ENCODE data around the gene FSIP1. TPM values are rescaled to one million over a fixed set of nuclear protein-coding genes. Genes with fewer than 3 reads are reported as not detected.

Gene FSIP1
- total and polyA plus RNA-seq, 9 of the 15 experiments (the other 6 are each of a cell fraction or from before 2014, with no cell fraction given), result 0.07 to 0.51 (median 0.29) TPM

GRCh38 chr15:39631357-39631756 is 151.3 kb downstream of the FSIP1 start:
- CTCF ChIA-PET (ENCODE audit: low intra/inter-chr PET ratio), result no interaction called here

GRCh38 chr15:39629906-39630305 is 152.7 kb downstream of the FSIP1 start:
- no peaks in the 10 kb centered on the region for H3K79me2 ChIP-seq (ENCODE audit: control insufficient read depth, insufficient read depth, low read length)
- intact Hi-C loops (cut with micrococcal nuclease) (no loop called here), in situ Hi-C loops (cut with MboI) (no loop called here)
- no peak for DNase-seq (ENCODE audit: extremely low read depth in 1 of 4, low spot score in 3 of 4)
- no peaks in the 10 kb centered on the region for H3K36me3 ChIP-seq (ENCODE audit: control insufficient read depth, insufficient read depth, low read length)
- H2AFZ ChIP-seq (ENCODE audit: low read depth, low read length), result no peak overlapping the region
- H3K9ac ChIP-seq (ENCODE audit: insufficient read depth in 1 of 2, low read depth in 2 of 2, low read length in 2 of 2), result no peak overlapping the region
- FAIRE-seq, result no peak
- H3K4me3 ChIP-seq, result no peak overlapping the region
- no peaks in the 10 kb centered on the region for H4K20me1 ChIP-seq (replicated peaks; ENCODE audit: control insufficient read depth, insufficient read depth, low read length)
- H3K27ac ChIP-seq (ENCODE audit: extremely low read depth, low read depth, low read length), result no peak overlapping the region
- no peaks in the 10 kb centered on the region for H3K9me3 ChIP-seq (replicated peaks; ENCODE audit: control insufficient read depth, insufficient read depth, low read depth, low read length)
- no peaks in the 10 kb centered on the region for H3K4me1 ChIP-seq (replicated peaks in 1 of 2; ENCODE audit: control insufficient read depth in 2 of 2, insufficient read depth in 2 of 2, low read length in 2 of 2)
- no peak overlapping the region for H3K4me2 ChIP-seq (ENCODE audit: insufficient read depth, low read length)
- 0% methylated on average over 3 of the region's 3 CpGs for WGBS (ENCODE audit: insufficient coverage, low coverage, missing lambda C conversion rate)
- H3K9me1 ChIP-seq (ENCODE audit: control insufficient read depth, insufficient read depth, low read length), result no peaks in the 10 kb centered on the region
- peaks cover 10 to 31% of the 10 kb centered on the region in 2 experiments for H3K27me3 ChIP-seq (ENCODE audit: control insufficient read depth in 2 of 2, insufficient read depth in 2 of 2, low read length in 2 of 2)
- ATAC-seq, result no peak
- no TSS peak for BruUV-seq (replicated peaks)
- CTCF ChIA-PET (ENCODE audit: low intra/inter-chr PET ratio), result no interaction called here
- POLR2A ChIA-PET, result interaction anchor here (1.0 kb wide), 1 partner anchor 15 kb away, joined by 3 read pairs; no protein-coding TSS in a partner anchor
- TF ChIP-seq ZNF609 (CRISPR knock-in tag; IDR thresholded peaks at IDR 0.05; ENCODE audit: borderline replicate concordance), result no peak
- no peak for TF ChIP-seq ZBTB11 (CRISPR knock-in tag; IDR thresholded peaks at IDR 0.05)
- no peak for TF ChIP-seq ZNF431 (CRISPR knock-in tag; IDR thresholded peaks at IDR 0.05)

More at GRCh38 chr15:39631357-39631756, 151.3 kb downstream of the FSIP1 start:
- Histone ChIP-seq H3K4me2 (ENCODE audit: insufficient read depth, low read length) (no peak overlapping the region), H3K79me2 (ENCODE audit: control insufficient read depth, insufficient read depth, low read length) (no peaks in the 10 kb centered on the region), H2AFZ (ENCODE audit: low read depth, low read length) (no peak overlapping the region), H3K9me1 (ENCODE audit: control insufficient read depth, insufficient read depth, low read length) (no peaks in the 10 kb centered on the region), H3K9me3 (replicated peaks; ENCODE audit: control insufficient read depth, insufficient read depth, low read depth, low read length) (no peaks in the 10 kb centered on the region), H3K27ac (ENCODE audit: extremely low read depth, low read depth, low read length) (no peak overlapping the region), H3K4me1 (replicated peaks in 1 of 2; ENCODE audit: control insufficient read depth in 2 of 2, insufficient read depth in 2 of 2, low read length in 2 of 2) (no peaks in the 10 kb centered on the region), H3K4me3 (no peak overlapping the region), H3K9ac (ENCODE audit: insufficient read depth in 1 of 2, low read depth in 2 of 2, low read length in 2 of 2) (no peak overlapping the region), H3K27me3 (ENCODE audit: control insufficient read depth in 2 of 2, insufficient read depth in 2 of 2, low read length in 2 of 2) (peaks cover 15 to 31% of the 10 kb centered on the region in 2 experiments), H4K20me1 (replicated peaks; ENCODE audit: control insufficient read depth, insufficient read depth, low read length) (no peaks in the 10 kb centered on the region), H3K36me3 (ENCODE audit: control insufficient read depth, insufficient read depth, low read length) (no peaks in the 10 kb centered on the region)
- 0% methylated on average over 3 of the region's 3 CpGs for WGBS (ENCODE audit: insufficient coverage, low coverage, missing lambda C conversion rate)
- TF ChIP-seq CBX2 (IDR thresholded peaks at IDR 0.05; ENCODE audit: insufficient read depth, low read length, poor library complexity, severe bottlenecking), result no peak
- peak in 1 of 2 experiments; percentile 10; a peak in 1 of 4 replicates for TF ChIP-seq RAD21 (CRISPR knock-in tag; conservative IDR thresholded peaks at IDR 0.05 in 1 of 2, IDR thresholded peaks at IDR 0.05 in 1 of 2)
- in situ Hi-C loops (cut with MboI) (no loop called here), intact Hi-C loops (cut with micrococcal nuclease) (no loop called here)
- POLR2A ChIA-PET, result no interaction called here
- ATAC-seq (no peak), DNase-seq (ENCODE audit: extremely low read depth in 1 of 4, low spot score in 3 of 4) (peak in 1 of 4 experiments; percentile 11), FAIRE-seq (no peak)
- no TSS peak for BruUV-seq (replicated peaks)

All from K562 (cell line).